Esophagus squamous epithelium (tissue), 4 donors: ENCODE results near the gene SNAP25.

Experiments
- POLR2A ChIP-seq, 4 donors: fragments of 450-650 bp; IDR thresholded peaks; one replicate each; pipeline ENCODE4 v1.6.1; 2017; ENCODE audit warnings: antibody characterized with exemption in 4 of 4, mild to moderate bottlenecking in 4 of 4, moderate library complexity in 3 of 4
- TF ChIP-seq, protein P1 (sequence below), 6 experiments: fragments of 450-650 bp in 4 of 6; fragments of 200-600 bp in 2 of 6; sonication (generic) in 2 of 6; IDR thresholded peaks; one replicate each; pipeline ENCODE4 v1.5.1; 2016 to 2019; ENCODE audit warnings: antibody characterized with exemption in 6 of 6, mild to moderate bottlenecking in 4 of 6, moderate library complexity in 4 of 6

GRCh38 chr20:10300582-10301446 lies 82.2 kb downstream of the SNAP25 start:
- TF ChIP-seq, protein P1, sequence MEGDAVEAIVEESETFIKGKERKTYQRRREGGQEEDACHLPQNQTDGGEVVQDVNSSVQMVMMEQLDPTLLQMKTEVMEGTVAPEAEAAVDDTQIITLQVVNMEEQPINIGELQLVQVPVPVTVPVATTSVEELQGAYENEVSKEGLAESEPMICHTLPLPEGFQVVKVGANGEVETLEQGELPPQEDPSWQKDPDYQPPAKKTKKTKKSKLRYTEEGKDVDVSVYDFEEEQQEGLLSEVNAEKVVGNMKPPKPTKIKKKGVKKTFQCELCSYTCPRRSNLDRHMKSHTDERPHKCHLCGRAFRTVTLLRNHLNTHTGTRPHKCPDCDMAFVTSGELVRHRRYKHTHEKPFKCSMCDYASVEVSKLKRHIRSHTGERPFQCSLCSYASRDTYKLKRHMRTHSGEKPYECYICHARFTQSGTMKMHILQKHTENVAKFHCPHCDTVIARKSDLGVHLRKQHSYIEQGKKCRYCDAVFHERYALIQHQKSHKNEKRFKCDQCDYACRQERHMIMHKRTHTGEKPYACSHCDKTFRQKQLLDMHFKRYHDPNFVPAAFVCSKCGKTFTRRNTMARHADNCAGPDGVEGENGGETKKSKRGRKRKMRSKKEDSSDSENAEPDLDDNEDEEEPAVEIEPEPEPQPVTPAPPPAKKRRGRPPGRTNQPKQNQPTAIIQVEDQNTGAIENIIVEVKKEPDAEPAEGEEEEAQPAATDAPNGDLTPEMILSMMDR (IDR thresholded peaks at IDR 0.05): no peak
- no peak for TF ChIP-seq POLR2A (IDR thresholded peaks at IDR 0.05)
